GM12892 (cell line): ENCODE measurements around the gene ZFPM1.

Experiments used
- DNase-seq: peaks from one replicate; pipeline ENCODE4 v3.0.0; 2011; ENCODE audit not compliant: insufficient read length
- FAIRE-seq: peaks from 2 replicates; lab custom pipeline; 2011; peaks lifted over from hg19 to GRCh38; lab: Jason Lieb, UNC
- POLR2A ChIP-seq: IDR thresholded peaks from 2 replicates; pipeline ENCODE4 v1.6.1; 2011; ENCODE audit warnings: low read depth, low read length, control low read depth
- POLR2AphosphoS5 ChIP-seq: IDR thresholded peaks from 2 replicates; pipeline ENCODE4 v1.6.1; 2011; ENCODE audit warnings: low read depth, low read length, control low read depth
- TAF1 ChIP-seq: IDR thresholded peaks from 2 replicates; pipeline ENCODE4 v1.6.1; 2011; ENCODE audit warnings: low read depth, mild to moderate bottlenecking, control low read depth, low read length, borderline replicate concordance

The ZFPM1 gene

DNA sequence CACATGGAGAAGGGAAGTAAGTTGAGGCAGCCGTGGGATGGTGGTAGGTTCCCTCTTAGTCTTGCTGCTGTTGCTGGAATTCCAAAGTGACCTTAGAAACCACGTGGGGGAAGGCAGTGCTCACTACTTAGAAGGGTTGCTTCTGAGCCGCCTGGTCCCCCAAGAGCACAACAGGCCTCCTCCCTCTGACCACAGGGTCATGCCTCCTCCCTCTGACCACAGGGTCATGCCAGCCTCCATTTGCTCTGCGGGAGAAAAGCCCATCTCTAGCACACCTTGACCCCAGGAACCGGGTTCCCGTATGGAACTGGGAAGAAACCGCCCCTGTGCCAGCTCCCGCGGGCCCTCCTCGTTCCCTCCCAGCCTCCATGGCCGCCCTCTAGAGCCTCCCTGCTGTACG is 13.4 kb upstream of the ZFPM1 start:
- FAIRE-seq, result no peak
- TF ChIP-seq TAF1 (no peak), POLR2A (no peak), POLR2AphosphoS5 (no peak)
- no peak for DNase-seq

- no peak for FAIRE-seq
- no peak for DNase-seq
- TF ChIP-seq TAF1, result no peak
- no peak for TF ChIP-seq POLR2AphosphoS5
- TF ChIP-seq POLR2A, result no peak
These were observed 13.0 kb upstream of the ZFPM1 start for GRCh38 chr16:88440111-88440510.

- no peak for TF ChIP-seq POLR2A
- no peak for TF ChIP-seq TAF1
- no peak for TF ChIP-seq POLR2AphosphoS5
- no peak for FAIRE-seq
These were observed 12.2 kb upstream of the ZFPM1 start for GRCh38 chr16:88440686-88441405.

GRCh38 chr16:88441460-88441859 is 11.6 kb upstream of the ZFPM1 start:
- FAIRE-seq (no peak), DNase-seq (no peak)
- TF ChIP-seq POLR2A (no peak), TAF1 (no peak), POLR2AphosphoS5 (no peak)

More at GRCh38 chr16:88440686-88441405, 12.2 kb upstream of the ZFPM1 start:
- DNase-seq, result no peak

- TF ChIP-seq POLR2A (no peak), TAF1 (no peak), POLR2AphosphoS5 (no peak)
These were observed 10.7 kb upstream of the ZFPM1 start for GRCh38 chr16:88442383-88442726.

GRCh38 chr16:88442727-88443576 is 10.1 kb upstream of the ZFPM1 start:
- TF ChIP-seq POLR2A (no peak), POLR2AphosphoS5 (no peak), TAF1 (no peak)
- FAIRE-seq (peak; percentile 96), DNase-seq (peak; percentile 99)

More at GRCh38 chr16:88442383-88442726, 10.7 kb upstream of the ZFPM1 start:
- no peak for DNase-seq
- no peak for FAIRE-seq

- DNase-seq, result no peak
- TF ChIP-seq TAF1, result no peak
- FAIRE-seq, result no peak
These were observed 8.1 kb upstream of the ZFPM1 start for GRCh38 chr16:88444826-88445582.

DNA sequence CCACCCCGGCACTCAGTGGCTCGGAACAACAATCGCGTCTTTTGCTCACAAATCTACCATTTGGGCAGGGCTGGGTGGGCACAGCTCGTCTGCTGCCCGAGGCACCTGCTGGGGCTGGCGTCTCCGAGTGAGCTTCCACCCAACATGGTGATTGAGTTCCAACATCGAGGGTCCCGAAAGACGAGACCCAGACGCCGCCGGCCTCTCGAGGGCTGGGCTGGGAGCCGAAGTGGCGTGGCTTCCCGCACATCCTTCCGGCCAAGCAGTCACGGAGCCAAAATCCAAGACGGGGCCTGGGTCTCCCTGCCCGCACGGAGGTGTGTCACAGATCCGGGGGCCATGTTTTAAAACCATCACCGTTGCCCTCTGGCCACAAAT is 7.5 kb upstream of the ZFPM1 start:
- FAIRE-seq (no peak), DNase-seq (no peak)
- no peak for TF ChIP-seq TAF1
- no peak for TF ChIP-seq POLR2A
- TF ChIP-seq POLR2AphosphoS5, result no peak

DNA sequence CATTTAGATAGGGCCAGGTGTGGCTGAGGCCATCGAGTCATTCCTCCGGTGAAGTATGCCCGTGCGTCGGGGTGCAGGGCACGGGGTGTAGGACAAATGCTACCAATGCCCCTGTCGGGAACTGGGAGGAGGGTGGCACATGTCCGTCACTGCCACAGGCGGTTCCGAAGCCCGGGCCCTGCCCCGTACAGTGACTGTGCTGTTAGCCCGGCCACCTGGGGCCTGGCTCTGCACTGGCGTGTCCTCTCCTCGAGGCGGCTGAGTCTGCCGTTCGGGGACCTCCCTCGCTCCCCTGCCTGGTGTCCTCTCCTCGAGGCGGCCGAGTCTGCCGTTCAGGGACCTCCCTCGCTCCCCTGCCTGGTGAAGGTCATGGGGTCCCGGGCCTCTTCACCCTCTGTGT is 7.0 kb upstream of the ZFPM1 start:
- DNase-seq (no peak), FAIRE-seq (no peak)
- TF ChIP-seq POLR2AphosphoS5 (no peak), TAF1 (no peak), POLR2A (no peak)

GRCh38 chr16:88446736-88447135 is 6.3 kb upstream of the ZFPM1 start:
- TF ChIP-seq TAF1, result no peak
- TF ChIP-seq POLR2AphosphoS5, result no peak
- no peak for TF ChIP-seq POLR2A
- no peak for DNase-seq
- no peak for FAIRE-seq

- TF ChIP-seq TAF1, result no peak
- no peak for TF ChIP-seq POLR2A
- TF ChIP-seq POLR2AphosphoS5, result no peak
- DNase-seq (no peak), FAIRE-seq (no peak)
These were observed 5.2 kb upstream of the ZFPM1 start for GRCh38 chr16:88447881-88448280.
